ENCODE measurements around the gene EIF1B.
"Not testable (repeated sequence)": the region's sequence is repeated elsewhere in the genome, so short reads cannot be mapped to it uniquely, and the experiment has no call there.

The EIF1B gene

DNA sequence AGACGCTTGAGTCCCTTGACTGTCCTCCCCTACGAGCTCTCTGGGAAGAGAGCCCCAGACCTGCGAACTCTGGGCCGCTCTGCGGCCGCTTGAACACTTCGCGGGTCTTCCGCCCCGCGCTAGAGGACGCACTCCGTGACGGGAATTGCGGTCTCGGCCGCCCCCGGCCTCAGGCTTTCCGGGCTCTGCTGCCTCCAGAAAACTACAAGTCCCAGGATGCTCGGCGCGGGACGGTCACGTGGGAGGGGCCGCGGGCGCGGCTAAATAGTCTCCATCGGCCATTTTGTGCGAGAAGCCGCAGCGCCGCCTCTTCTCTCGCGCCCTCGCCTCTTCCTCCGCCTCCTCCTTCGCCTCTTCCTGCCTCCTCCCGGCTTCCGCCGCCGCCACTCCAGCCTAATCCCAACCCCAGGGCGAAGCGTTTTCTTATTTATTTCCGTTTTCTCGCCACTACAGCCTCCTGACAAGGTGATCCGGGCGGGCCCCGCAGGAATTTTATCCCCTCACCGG lies at the start of gene EIF1B:
Gene EIF1B, plus strand, starts transcription at position 290 of the 507 bp plus-strand sequence. CDS start 235 bp downstream, outside the sequence.
- DNase-seq, result peak; percentile 99

DNA sequence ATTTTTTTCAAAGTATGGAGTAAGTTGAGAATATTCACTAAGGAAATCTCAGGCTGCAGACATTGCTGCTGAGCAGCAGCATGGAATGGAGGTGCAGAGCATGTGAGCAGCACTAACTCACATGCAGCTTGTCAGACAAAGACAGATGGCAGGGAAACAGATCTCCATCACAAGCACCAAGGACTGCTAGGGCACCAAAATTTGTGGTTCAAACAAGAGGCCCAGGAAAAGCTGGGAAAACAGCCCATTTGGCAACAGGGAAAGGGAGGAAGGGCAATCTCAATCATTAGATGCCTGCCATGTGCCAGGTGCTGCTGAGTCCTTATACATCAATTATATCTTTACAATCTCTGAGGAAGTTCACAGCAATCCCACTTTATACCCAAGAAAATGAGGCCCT lies 47.2 kb upstream of the EIF1B start:
- no peak for DNase-seq

- no peak for DNase-seq
Observed at GRCh38 chr3:40264451-40264850, 45.1 kb upstream of the EIF1B start.

DNA sequence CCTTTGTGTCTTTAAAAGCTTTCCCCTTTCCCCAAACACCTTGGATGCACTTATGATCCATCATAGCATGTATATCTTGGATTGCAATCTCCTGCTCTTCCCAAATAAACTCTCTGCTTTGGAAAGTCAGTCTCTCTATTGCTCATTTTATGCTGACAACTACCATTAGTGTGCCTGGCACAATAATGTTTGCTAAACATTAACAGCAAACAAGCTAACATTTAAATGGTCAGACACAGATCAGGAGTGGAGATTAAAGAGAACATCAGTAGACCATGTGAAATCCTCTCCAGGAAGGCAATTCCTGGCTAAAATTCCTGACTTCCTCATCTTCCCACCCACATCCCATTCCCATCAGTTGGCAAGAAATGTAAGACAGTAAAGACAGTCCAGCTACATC lies 44.3 kb upstream of the EIF1B start:
- no peak for DNase-seq

GRCh38 chr3:40267937-40268724 lies 41.4 kb upstream of the EIF1B start:
- no peak for DNase-seq

- DNase-seq, result no peak
Observed at GRCh38 chr3:40268802-40269524, 40.5 kb upstream of the EIF1B start.

GRCh38 chr3:40278791-40279190 lies 30.7 kb upstream of the EIF1B start:
- no peak for DNase-seq

GRCh38 chr3:40281995-40282394 lies 27.5 kb upstream of the EIF1B start:
- no peak for DNase-seq

DNA sequence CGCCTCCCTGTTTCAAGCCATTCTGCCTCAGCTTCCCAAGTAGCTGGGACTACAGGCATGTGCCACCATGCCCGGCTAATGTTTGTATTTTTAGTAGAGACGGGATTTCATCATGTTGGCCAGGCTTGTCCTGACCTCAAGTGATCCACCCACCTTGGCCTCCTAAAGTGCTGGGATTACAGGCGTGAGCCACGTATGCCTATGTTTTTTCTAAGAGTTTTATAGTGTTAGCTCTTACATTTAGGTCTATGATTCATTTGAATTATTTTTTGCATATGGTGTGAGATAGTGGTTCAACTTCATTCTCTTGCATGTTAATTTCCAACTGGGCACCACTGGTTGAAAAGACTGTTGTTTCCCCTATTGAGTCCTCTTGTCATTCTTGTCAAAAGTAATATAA lies 26.4 kb upstream of the EIF1B start:
- DNase-seq, result not testable (repeated sequence)

GRCh38 chr3:40287248-40287647 lies 22.3 kb upstream of the EIF1B start:
- no peak for DNase-seq

GRCh38 chr3:40290396-40290795 lies 19.1 kb upstream of the EIF1B start:
- peak; percentile 16 for DNase-seq

DNA sequence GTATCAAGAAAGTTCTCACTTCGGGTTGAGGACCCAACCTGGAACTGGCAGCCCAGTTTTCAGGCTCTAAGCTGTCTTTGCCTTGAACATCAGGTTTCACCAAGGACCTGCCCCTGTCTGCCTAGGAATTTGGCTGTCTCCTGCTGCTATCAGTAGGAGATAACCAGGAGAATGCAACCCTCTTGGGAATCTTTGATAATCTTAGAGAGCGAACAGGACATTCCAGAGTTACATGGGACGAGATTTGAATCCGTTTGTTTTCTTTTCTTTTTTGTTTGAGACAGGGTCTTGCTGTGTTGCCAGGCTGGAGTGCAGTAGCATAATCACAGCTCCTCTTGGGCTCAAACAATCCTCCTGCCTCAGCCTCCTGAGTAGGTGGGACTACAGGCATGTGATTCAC lies 18.0 kb upstream of the EIF1B start:
- no peak for DNase-seq

DNA sequence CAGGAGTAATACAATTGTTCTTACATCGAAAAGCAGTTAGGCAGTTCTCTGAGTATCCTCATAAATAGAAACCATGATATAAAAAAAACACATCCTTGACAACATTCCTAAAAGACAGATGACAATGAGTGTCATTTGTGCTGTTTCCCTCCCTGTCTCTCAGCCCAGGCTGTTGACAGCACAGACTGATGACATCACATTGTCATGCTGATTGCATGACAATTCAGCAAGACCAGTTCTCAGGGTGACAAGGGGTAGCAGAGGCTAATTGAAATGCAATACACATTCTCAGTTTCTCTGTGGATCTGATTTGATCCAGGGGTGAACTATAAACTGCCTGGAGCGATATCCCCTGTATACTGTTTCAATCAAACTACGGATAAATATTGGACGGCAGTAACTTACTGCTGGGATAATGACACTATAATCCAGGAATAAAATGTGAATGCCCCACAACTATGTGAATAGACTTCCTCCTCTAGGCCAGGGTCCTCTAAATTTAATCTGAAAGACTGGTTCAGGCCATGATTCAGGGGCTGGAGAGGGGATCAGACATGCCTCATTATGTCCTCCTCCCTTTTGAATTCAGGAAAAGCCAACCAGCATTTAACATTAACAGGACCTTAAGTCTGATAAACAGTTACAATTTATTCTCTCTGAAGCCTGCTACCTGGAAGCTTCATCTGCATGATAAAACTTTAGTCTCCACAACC lies 16.7 kb upstream of the EIF1B start:
- DNase-seq, result no peak

- no peak for DNase-seq
Observed at GRCh38 chr3:40294434-40294833, 15.1 kb upstream of the EIF1B start.

DNA sequence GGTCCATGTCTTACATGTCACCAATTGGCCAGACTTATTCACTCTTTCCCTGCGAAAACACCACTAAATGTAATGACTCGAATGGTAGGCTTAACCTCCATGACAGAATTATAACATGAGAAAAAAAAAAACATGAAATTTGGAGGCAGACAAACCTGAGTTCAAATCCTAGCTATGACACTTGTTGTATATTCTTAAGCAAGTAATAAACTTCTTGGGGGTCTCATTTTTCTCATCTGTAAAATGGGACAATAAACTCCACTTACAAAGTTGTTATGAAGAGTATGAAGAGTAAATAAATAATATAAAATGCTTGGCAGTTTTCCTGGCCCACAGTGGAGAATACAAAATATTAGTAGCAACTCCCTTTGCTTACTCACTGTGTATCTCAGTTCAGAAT lies 11.4 kb upstream of the EIF1B start:
- no peak for DNase-seq

- no peak for DNase-seq
Observed at GRCh38 chr3:40299130-40299720, 10.3 kb upstream of the EIF1B start.

- no peak for DNase-seq
Observed at GRCh38 chr3:40299721-40300335, 9.7 kb upstream of the EIF1B start.

DNA sequence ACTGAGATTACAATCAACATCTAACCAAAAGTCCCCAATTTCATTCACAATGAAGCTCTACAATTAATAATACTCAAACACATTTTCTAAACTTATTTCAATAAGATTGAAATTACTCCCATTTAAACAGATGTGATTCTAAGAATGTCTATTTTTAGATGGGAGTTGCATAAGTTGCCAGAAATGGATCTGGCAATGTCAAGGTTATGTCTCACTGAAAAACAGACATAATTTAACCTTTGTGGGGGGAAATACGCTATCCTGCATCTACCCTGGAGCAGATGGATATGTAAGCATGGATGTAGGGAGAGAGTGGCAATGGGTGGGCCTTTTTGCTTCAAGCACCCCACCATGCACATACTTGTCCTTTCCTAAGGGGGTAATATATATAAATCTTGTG lies 6.7 kb upstream of the EIF1B start:
- no peak for DNase-seq

GRCh38 chr3:40304352-40304751 lies 5.2 kb upstream of the EIF1B start:
- DNase-seq, result no peak

DNA sequence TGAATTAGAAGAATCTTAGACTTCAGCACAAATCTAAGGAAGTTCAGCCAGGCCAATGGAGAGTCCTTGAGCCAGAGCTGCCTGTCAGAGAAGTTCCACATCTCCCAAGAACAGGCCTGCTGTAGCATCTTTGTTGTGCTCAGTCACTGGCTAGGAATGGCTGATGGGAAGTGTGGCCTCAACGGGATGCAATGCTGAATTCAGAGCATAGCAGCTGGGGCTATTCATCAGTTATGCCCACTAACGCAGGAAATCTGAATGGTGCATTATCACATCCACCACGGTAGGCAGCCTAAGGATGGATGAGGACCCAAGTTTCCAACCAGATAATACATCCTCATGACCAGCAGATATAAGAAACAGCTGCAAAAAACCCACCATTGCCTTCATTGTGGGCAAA lies 3.2 kb upstream of the EIF1B start:
- DNase-seq, result no peak

- no peak for DNase-seq
Observed at GRCh38 chr3:40307176-40307575, 2.3 kb upstream of the EIF1B start.

- DNase-seq, result no peak
Observed at GRCh38 chr3:40308725-40309417, 636 bp upstream of the EIF1B start.

Data from activated CD4-positive, alpha-beta T cell treated with anti-CD3 and anti-CD28 coated beads for 48 hours (primary cell).